Esophagus muscularis mucosa (tissue), 3 donors: ENCODE results near the gene MEMO1.

Experiments
- CTCF ChIP-seq, 3 experiments: fragments of 200-600 bp in 2 of 3; fragments of 450-650 bp in 1 of 3; sonication (generic) in 2 of 3; IDR thresholded peaks; one replicate each; pipeline ENCODE4 v1.5.1; 2017 to 2019; ENCODE audit warnings: antibody characterized with exemption in 3 of 3, mild to moderate bottlenecking in 2 of 3, moderate library complexity in 1 of 3
- POLR2A ChIP-seq: fragments of 450-650 bp; IDR thresholded peaks from one replicate; pipeline ENCODE4 v1.6.1; 2017; ENCODE audit warnings: antibody characterized with exemption, moderate library complexity, mild to moderate bottlenecking, low read depth

- TF ChIP-seq CTCF (IDR thresholded peaks at IDR 0.05): no peak
- no peak for TF ChIP-seq POLR2A
These were observed 43.0 kb downstream of the MEMO1 start for GRCh38 chr2:31967790-31968189.
